T47D (cell line): ENCODE data around the gene MYOCOS.
"Not testable (repeated sequence)": the region's sequence is repeated elsewhere in the genome, so short reads cannot be mapped to it uniquely, and the experiment has no call there.

Experiments
- DNase-seq, 2 experiments: peaks; one replicate each; pipeline versions ENCODE4 v3.0.0 to v3.0.0-alpha.2; 2011 to 2012; ENCODE audit warnings: low read depth in 1 of 2, low spot score in 1 of 2
- JUND ChIP-seq: IDR thresholded peaks from 2 replicates; pipeline ENCODE4 v1.6.1; 2012; ENCODE audit warnings: low read depth
- in situ Hi-C: cut with HindIII; loops from 2 replicates; pipeline ENCODE4 v1.10.0; 2016; ENCODE audit warnings: low sequenced_read_pairs, low pct_unique_long_range_greater_than_20kb

MYOCOS gene

GRCh38 chr1:171622152-171622462 lies at the start of gene MYOCOS:
Gene MYOCOS (plus strand): TSS chr1:171622243. CDS start chr1:171623884, 1,641 bp downstream.
- in situ Hi-C loops = no loop called here
- no peak for TF ChIP-seq JUND
- DNase-seq = no peak

- in situ Hi-C loops = no loop called here
- DNase-seq = peak in 1 of 2 experiments; percentile 30
- no peak for TF ChIP-seq JUND
Observed at GRCh38 chr1:171576144-171576543, 45.9 kb upstream of the MYOCOS start.

- TF ChIP-seq JUND = no peak
- in situ Hi-C loops = no loop called here
- no peak for DNase-seq
Observed at GRCh38 chr1:171581226-171581625, 40.8 kb upstream of the MYOCOS start.

GRCh38 chr1:171581766-171582165 lies 40.3 kb upstream of the MYOCOS start:
- in situ Hi-C loops = no loop called here
- DNase-seq = no peak
- TF ChIP-seq JUND = no peak

GRCh38 chr1:171582589-171582988 lies 39.5 kb upstream of the MYOCOS start:
- in situ Hi-C loops = no loop called here
- TF ChIP-seq JUND = no peak
- DNase-seq = no peak

GRCh38 chr1:171583591-171584201 lies 38.3 kb upstream of the MYOCOS start:
- DNase-seq = no peak
- in situ Hi-C loops = no loop called here

GRCh38 chr1:171585715-171586114 lies 36.3 kb upstream of the MYOCOS start:
- DNase-seq = no peak
- no peak for TF ChIP-seq JUND
- in situ Hi-C loops = no loop called here

More at GRCh38 chr1:171583591-171584201, 38.3 kb upstream of the MYOCOS start:
- no peak for TF ChIP-seq JUND

GRCh38 chr1:171588230-171588629 lies 33.8 kb upstream of the MYOCOS start:
- in situ Hi-C loops = no loop called here
- no peak for TF ChIP-seq JUND
- no peak for DNase-seq

GRCh38 chr1:171590022-171590421 lies 32.0 kb upstream of the MYOCOS start:
- DNase-seq = no peak
- in situ Hi-C loops = no loop called here
- no peak for TF ChIP-seq JUND

GRCh38 chr1:171595324-171595723 lies 26.7 kb upstream of the MYOCOS start:
- TF ChIP-seq JUND = no peak
- in situ Hi-C loops = no loop called here
- no peak for DNase-seq

GRCh38 chr1:171596119-171596518 lies 25.9 kb upstream of the MYOCOS start:
- TF ChIP-seq JUND = no peak
- in situ Hi-C loops = no loop called here
- no peak for DNase-seq

- in situ Hi-C loops = no loop called here
- TF ChIP-seq JUND = no peak
- no peak for DNase-seq
Observed at GRCh38 chr1:171596705-171597104, 25.3 kb upstream of the MYOCOS start.

GRCh38 chr1:171597203-171597602 lies 24.8 kb upstream of the MYOCOS start:
- no peak for TF ChIP-seq JUND

GRCh38 chr1:171600310-171600709 lies 21.7 kb upstream of the MYOCOS start:
- DNase-seq, in situ Hi-C loops: not testable (repeated sequence)

More at GRCh38 chr1:171597203-171597602, 24.8 kb upstream of the MYOCOS start:
- in situ Hi-C loops = no loop called here
- DNase-seq = no peak

GRCh38 chr1:171600862-171601261 lies 21.2 kb upstream of the MYOCOS start:
- in situ Hi-C loops = no loop called here
- no peak for DNase-seq
- TF ChIP-seq JUND = no peak

- DNase-seq, in situ Hi-C loops: not testable (repeated sequence)
Observed at GRCh38 chr1:171603042-171603441, 19.0 kb upstream of the MYOCOS start.
